ENCODE results near the gene GDPD3.
"Not testable (repeated sequence)": the region's sequence is repeated elsewhere in the genome, so short reads cannot be mapped to it uniquely, and the experiment has no call there.

GDPD3 gene

GRCh38 chr16:30113031-30113710 lies at the start of gene GDPD3:
Gene GDPD3, minus strand, starts transcription at chr16:30113537. Its CDS starts 59 bp downstream, at chr16:30113478.
- no peak for DNase-seq

GRCh38 chr16:30157214-30157613 lies 43.9 kb upstream of the GDPD3 start:
- DNase-seq, result no peak

- no peak for DNase-seq
Observed at GRCh38 chr16:30155188-30155587, 41.9 kb upstream of the GDPD3 start.

- DNase-seq, result no peak
Observed at GRCh38 chr16:30152517-30152916, 39.2 kb upstream of the GDPD3 start.

GRCh38 chr16:30151091-30151490 lies 37.8 kb upstream of the GDPD3 start:
- no peak for DNase-seq

GRCh38 chr16:30149250-30149930 lies 36.1 kb upstream of the GDPD3 start:
- DNase-seq, result no peak

GRCh38 chr16:30147843-30148510 lies 34.6 kb upstream of the GDPD3 start:
- DNase-seq, result no peak

GRCh38 chr16:30145657-30146056 lies 32.3 kb upstream of the GDPD3 start:
- no peak for DNase-seq

GRCh38 chr16:30144917-30145316 lies 31.6 kb upstream of the GDPD3 start:
- DNase-seq, result no peak

GRCh38 chr16:30144017-30144416 lies 30.7 kb upstream of the GDPD3 start:
- no peak for DNase-seq

- DNase-seq, result no peak
Observed at GRCh38 chr16:30143347-30143702, 30.0 kb upstream of the GDPD3 start.

GRCh38 chr16:30142672-30143346 lies 29.5 kb upstream of the GDPD3 start:
- no peak for DNase-seq

- DNase-seq, result no peak
Observed at GRCh38 chr16:30141750-30142149, 28.4 kb upstream of the GDPD3 start.

- DNase-seq, result peak; percentile 37
Observed at GRCh38 chr16:30139583-30140481, 26.5 kb upstream of the GDPD3 start.

- no peak for DNase-seq
Observed at GRCh38 chr16:30137897-30138296, 24.6 kb upstream of the GDPD3 start.

GRCh38 chr16:30136971-30137605 lies 23.8 kb upstream of the GDPD3 start:
- DNase-seq, result no peak

- no peak for DNase-seq
Observed at GRCh38 chr16:30132591-30132990, 19.3 kb upstream of the GDPD3 start.

- DNase-seq, result peak; percentile 97
Observed at GRCh38 chr16:30131869-30132475, 18.6 kb upstream of the GDPD3 start.

GRCh38 chr16:30127993-30128392 lies 14.7 kb upstream of the GDPD3 start:
- no peak for DNase-seq

GRCh38 chr16:30125690-30126089 lies 12.4 kb upstream of the GDPD3 start:
- DNase-seq, result not testable (repeated sequence)

GRCh38 chr16:30124985-30125379 lies 11.6 kb upstream of the GDPD3 start:
- DNase-seq, result no peak

Measured in NCI-H2029 (cell line).